Mesenchymal stem cell (in vitro differentiated cells and primary cell): ENCODE measurements around the gene MTCL1.

Experiments
- DNase-seq: peaks from one replicate; pipeline ENCODE4 v3.0.0-alpha.2; 2013
- H2AFZ ChIP-seq: one replicate; pipeline ENCODE4 v1.6.1; 2013; ENCODE audit warnings: low read depth, mild to moderate bottlenecking, control low read depth, inconsistent platforms, low read length, moderate library complexity
- H2AK5ac ChIP-seq: 2 replicates; pipeline ENCODE4 v1.6.1; 2013; ENCODE audit warnings: low read length, moderate library complexity, mild to moderate bottlenecking, inconsistent platforms; ENCODE audit not compliant: severe bottlenecking
- H2BK120ac ChIP-seq: one replicate; pipeline ENCODE4 v1.6.1; 2013; ENCODE audit warnings: low read depth, mild to moderate bottlenecking, inconsistent platforms, low read length, moderate library complexity
- H2BK12ac ChIP-seq, 2 experiments: one replicate each; pipeline ENCODE4 v1.6.1; 2013; ENCODE audit warnings: inconsistent platforms in 2 of 2, low read length in 2 of 2, mild to moderate bottlenecking in 2 of 2, moderate library complexity in 2 of 2, control low read depth in 1 of 2
- H2BK15ac ChIP-seq: one replicate; pipeline ENCODE4 v1.6.1; 2013; ENCODE audit warnings: mild to moderate bottlenecking, low read depth, inconsistent platforms; ENCODE audit not compliant: poor library complexity, severe bottlenecking
- H2BK5ac ChIP-seq: 2 replicates; pipeline ENCODE4 v1.6.1; 2013; ENCODE audit warnings: low read depth, mild to moderate bottlenecking, low read length, control low read depth, inconsistent platforms; ENCODE audit not compliant: poor library complexity, severe bottlenecking
- H3K14ac ChIP-seq, 2 experiments: one replicate each; pipeline ENCODE4 v1.6.1; 2013; ENCODE audit warnings: inconsistent platforms in 2 of 2, low read length in 2 of 2, control low read depth in 1 of 2, mild to moderate bottlenecking in 1 of 2, moderate library complexity in 1 of 2
- H3K18ac ChIP-seq, 2 experiments: one replicate each; pipeline ENCODE4 v1.6.1; 2013; ENCODE audit warnings: inconsistent platforms in 2 of 2, low read length in 2 of 2, control low read depth in 1 of 2, low read depth in 1 of 2, mild to moderate bottlenecking in 1 of 2
- H3K23ac ChIP-seq, 2 experiments: one replicate each; pipeline ENCODE4 v1.6.1; 2013; ENCODE audit warnings: inconsistent platforms in 2 of 2, low read length in 2 of 2, mild to moderate bottlenecking in 2 of 2, moderate library complexity in 2 of 2, control low read depth in 1 of 2
- H3K27ac ChIP-seq: 2 replicates; pipeline ENCODE4 v1.5.1; 2013; ENCODE audit warnings: mild to moderate bottlenecking, moderate library complexity, low read length, control low read depth, inconsistent platforms; ENCODE audit not compliant: poor library complexity, severe bottlenecking
- H3K27me3 ChIP-seq, 2 experiments: 2 replicates each; pipeline versions ENCODE4 v1.6.1 to v1.7.0; 2013; ENCODE audit warnings: low read length in 2 of 2, mild to moderate bottlenecking in 2 of 2, moderate library complexity in 2 of 2, control low read depth in 1 of 2, inconsistent platforms in 1 of 2; ENCODE audit not compliant: control insufficient read depth in 1 of 2, insufficient read depth in 1 of 2
- H3K36me3 ChIP-seq, 2 experiments: 2 replicates each; pipeline versions ENCODE4 v1.6.1 to v1.7.0; 2013; ENCODE audit warnings: low read length in 2 of 2, control low read depth in 1 of 2, inconsistent platforms in 1 of 2, low read depth in 1 of 2, mild to moderate bottlenecking in 1 of 2; ENCODE audit not compliant: insufficient read depth in 2 of 2, control insufficient read depth in 1 of 2
- H3K4ac ChIP-seq, 2 experiments: one replicate each; pipeline ENCODE4 v1.6.1; 2013; ENCODE audit warnings: inconsistent platforms in 2 of 2, low read length in 2 of 2, mild to moderate bottlenecking in 2 of 2, moderate library complexity in 2 of 2, control low read depth in 1 of 2, low read depth in 1 of 2
- H3K4me1 ChIP-seq: 2 replicates; pipeline ENCODE4 v1.6.1; 2013; ENCODE audit warnings: low read depth, low read length, control low read depth; ENCODE audit not compliant: control insufficient read depth, insufficient read depth
- H3K4me2 ChIP-seq: 2 replicates; pipeline ENCODE4 v1.6.1; 2013; ENCODE audit warnings: low read length, mild to moderate bottlenecking, inconsistent platforms; ENCODE audit not compliant: poor library complexity, severe bottlenecking
- H3K4me3 ChIP-seq, 2 experiments: 2 replicates each; pipeline versions ENCODE4 v1.5.1 to v1.7.0; 2013; ENCODE audit warnings: low read length in 2 of 2, mild to moderate bottlenecking in 2 of 2, control low read depth in 1 of 2, low read depth in 1 of 2; ENCODE audit not compliant: insufficient read depth in 1 of 2
- H3K79me1 ChIP-seq: replicated peaks from 2 replicates; pipeline ENCODE4 v1.6.1; 2013; ENCODE audit warnings: mild to moderate bottlenecking, control low read depth, low read length, inconsistent platforms; ENCODE audit not compliant: poor library complexity, severe bottlenecking
- H3K9ac ChIP-seq: 2 replicates; pipeline ENCODE4 v1.7.0; 2013; ENCODE audit warnings: mild to moderate bottlenecking, low read length, moderate library complexity
- H3K9me3 ChIP-seq: 2 replicates; pipeline ENCODE4 v1.7.0; 2013; ENCODE audit warnings: mild to moderate bottlenecking, low read length; ENCODE audit not compliant: control insufficient read depth
- H4K8ac ChIP-seq: one replicate; pipeline ENCODE4 v1.6.1; 2013; ENCODE audit warnings: inconsistent platforms, mild to moderate bottlenecking, low read length, moderate library complexity
- H4K91ac ChIP-seq: one replicate; pipeline ENCODE4 v1.6.1; 2013; ENCODE audit warnings: mild to moderate bottlenecking, low read length, inconsistent platforms
- WGBS: methylation state at CpG from one replicate; pipeline ENCODE4 v1.1.7; 2013; ENCODE audit warnings: mixed read lengths; 5-methylcytosine and 5-hydroxymethylcytosine counted together

MTCL1 gene

DNA sequence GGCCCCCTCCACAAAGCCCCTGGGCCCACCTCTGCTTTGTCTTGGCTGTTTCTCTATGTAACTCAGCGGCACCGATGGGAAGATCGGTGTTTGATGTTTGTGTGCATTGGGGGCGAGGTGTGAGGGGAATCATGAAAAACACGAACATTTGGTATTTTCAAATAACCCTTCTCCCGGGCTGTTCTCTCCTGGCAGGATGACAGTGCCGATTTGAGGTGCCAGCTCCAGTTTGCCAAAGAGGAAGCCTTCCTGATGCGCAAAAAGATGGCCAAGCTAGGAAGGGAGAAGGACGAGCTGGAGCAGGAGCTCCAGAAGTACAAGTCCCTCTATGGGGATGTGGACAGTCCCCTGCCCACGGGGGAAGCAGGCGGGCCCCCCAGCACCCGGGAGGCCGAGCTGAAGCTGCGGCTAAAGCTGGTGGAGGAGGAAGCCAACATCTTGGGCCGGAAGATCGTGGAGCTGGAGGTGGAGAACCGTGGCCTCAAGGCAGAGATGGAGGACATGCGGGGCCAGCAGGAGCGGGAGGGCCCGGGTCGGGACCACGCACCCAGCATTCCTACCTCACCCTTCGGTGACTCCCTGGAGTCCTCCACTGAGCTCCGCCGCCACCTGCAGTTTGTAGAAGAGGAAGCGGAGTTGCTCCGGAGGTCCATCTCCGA is 78.1 kb downstream of the MTCL1 start:
- Histone ChIP-seq H3K14ac (no peak overlapping the region), H4K91ac (no peak overlapping the region), H3K27me3 (no peaks in the 10 kb centered on the region), H2BK15ac (no peak overlapping the region), H3K4me3 (no peak overlapping the region), H3K27ac (no peak overlapping the region), H2AFZ (no peak overlapping the region), H3K4ac (no peak overlapping the region), H3K23ac (no peak overlapping the region), H3K79me1 (peaks cover 22% of the 10 kb centered on the region), H2BK120ac (no peak overlapping the region), H2BK5ac (no peak overlapping the region), H2AK5ac (no peak overlapping the region), H3K9me3 (no peaks in the 10 kb centered on the region), H3K9ac (no peak overlapping the region), H3K4me1 (peaks cover 37% of the 10 kb centered on the region), H2BK12ac (no peak overlapping the region), H3K36me3 (peaks cover 78 to 99% of the 10 kb centered on the region in 2 experiments), H3K4me2 (no peak overlapping the region), H3K18ac (no peak overlapping the region), H4K8ac (no peak overlapping the region)
- no peak for DNase-seq
- WGBS = over 99% methylated on average over 28 of the region's 28 CpGs

DNA sequence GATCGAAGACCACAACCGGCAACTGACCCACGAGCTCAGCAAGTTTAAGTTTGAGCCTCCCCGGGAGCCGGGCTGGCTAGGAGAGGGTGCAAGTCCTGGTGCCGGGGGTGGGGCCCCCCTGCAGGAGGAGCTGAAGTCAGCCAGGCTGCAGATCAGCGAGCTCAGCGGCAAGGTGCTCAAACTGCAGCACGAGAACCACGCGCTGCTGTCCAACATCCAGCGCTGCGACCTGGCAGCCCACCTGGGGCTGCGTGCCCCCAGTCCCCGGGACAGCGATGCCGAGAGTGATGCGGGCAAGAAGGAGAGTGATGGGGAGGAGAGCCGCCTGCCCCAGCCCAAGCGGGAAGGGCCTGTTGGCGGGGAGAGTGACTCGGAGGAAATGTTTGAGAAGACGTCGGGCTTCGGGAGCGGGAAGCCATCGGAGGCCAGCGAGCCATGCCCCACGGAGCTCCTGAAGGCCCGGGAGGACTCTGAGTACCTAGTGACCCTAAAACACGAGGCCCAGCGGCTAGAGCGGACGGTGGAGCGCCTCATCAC is 78.7 kb downstream of the MTCL1 start:
- peaks cover 33% of the 10 kb centered on the region for H3K4me1 ChIP-seq
- H3K4me3 ChIP-seq = no peak overlapping the region
- H3K79me1 ChIP-seq = peaks cover 17% of the 10 kb centered on the region
- no peak overlapping the region for H2BK12ac ChIP-seq
- no peak overlapping the region for H3K14ac ChIP-seq
- H2BK15ac ChIP-seq = no peak overlapping the region
- H2AFZ ChIP-seq = no peak overlapping the region
- H3K9me3 ChIP-seq = no peaks in the 10 kb centered on the region
- 98% methylated on average over 35 of the region's 35 CpGs for WGBS
- H2BK5ac ChIP-seq = no peak overlapping the region
- peaks cover 76 to 99% of the 10 kb centered on the region in 2 experiments for H3K36me3 ChIP-seq
- no peak overlapping the region for H3K27ac ChIP-seq
- H4K8ac ChIP-seq = no peak overlapping the region
- no peak overlapping the region for H3K23ac ChIP-seq
- H2AK5ac ChIP-seq = no peak overlapping the region
- H3K27me3 ChIP-seq = no peaks in the 10 kb centered on the region
- H3K18ac ChIP-seq = no peak overlapping the region
- H2BK120ac ChIP-seq = no peak overlapping the region
- no peak overlapping the region for H4K91ac ChIP-seq
- no peak overlapping the region for H3K4ac ChIP-seq
- no peak for DNase-seq
- H3K9ac ChIP-seq = no peak overlapping the region
- H3K4me2 ChIP-seq = no peak overlapping the region

GRCh38 chr18:8785261-8785660 is 79.9 kb downstream of the MTCL1 start:
- no peak overlapping the region for H2BK5ac ChIP-seq
- H3K9ac ChIP-seq = no peak overlapping the region
- H3K23ac ChIP-seq = no peak overlapping the region
- no peak overlapping the region for H2BK120ac ChIP-seq
- 98% methylated on average over 24 of the region's 24 CpGs for WGBS
- no peak overlapping the region for H3K27ac ChIP-seq
- H3K18ac ChIP-seq = no peak overlapping the region
- no peak overlapping the region for H2BK15ac ChIP-seq
- H3K9me3 ChIP-seq = no peaks in the 10 kb centered on the region
- H4K8ac ChIP-seq = no peak overlapping the region
- peaks cover 25% of the 10 kb centered on the region for H3K4me1 ChIP-seq
- H3K4me2 ChIP-seq = no peak overlapping the region
- H3K27me3 ChIP-seq = no peaks in the 10 kb centered on the region
- no peak overlapping the region for H2AFZ ChIP-seq
- H2AK5ac ChIP-seq = no peak overlapping the region
- no peak for DNase-seq
- H4K91ac ChIP-seq = no peak overlapping the region
- no peak overlapping the region for H2BK12ac ChIP-seq
- H3K4ac ChIP-seq = no peak overlapping the region
- peaks cover 69 to 98% of the 10 kb centered on the region in 2 experiments for H3K36me3 ChIP-seq
- H3K14ac ChIP-seq = no peak overlapping the region
- H3K79me1 ChIP-seq = peaks cover 19% of the 10 kb centered on the region
- no peak overlapping the region for H3K4me3 ChIP-seq

GRCh38 chr18:8785855-8786482 is 80.6 kb downstream of the MTCL1 start:
- Histone ChIP-seq H2BK15ac (no peak overlapping the region), H2BK12ac (no peak overlapping the region), H3K27me3 (no peaks in the 10 kb centered on the region), H3K18ac (no peak overlapping the region), H3K27ac (no peak overlapping the region), H2BK5ac (no peak overlapping the region), H2AK5ac (no peak overlapping the region), H3K36me3 (peaks cover 73 to 97% of the 10 kb centered on the region in 2 experiments), H3K4ac (no peak overlapping the region), H3K4me2 (no peak overlapping the region), H3K79me1 (peaks cover 19% of the 10 kb centered on the region), H3K14ac (no peak overlapping the region), H2AFZ (no peak overlapping the region), H3K4me1 (peaks cover 26% of the 10 kb centered on the region), H4K8ac (no peak overlapping the region), H2BK120ac (no peak overlapping the region), H4K91ac (no peak overlapping the region), H3K9ac (no peak overlapping the region), H3K9me3 (no peaks in the 10 kb centered on the region), H3K23ac (no peak overlapping the region), H3K4me3 (no peak overlapping the region)
- no peak for DNase-seq
- 96% methylated on average over 22 of the region's 30 CpGs for WGBS
